Keratinocyte (primary cell): ENCODE results near the gene SBNO2.

Experiments
- EZH2 ChIP-seq: IDR thresholded peaks from one replicate; pipeline ENCODE4 v1.6.1; 2012; ENCODE audit warnings: inconsistent platforms, mild to moderate bottlenecking, low read length, moderate library complexity
- TF ChIP-seq, protein P1 (sequence below), 3 experiments: IDR thresholded peaks in 1 of 3; conservative IDR thresholded peaks in 1 of 3; optimal IDR thresholded peaks in 1 of 3; 2 replicates in 2 of 3; 3 replicates in 1 of 3; pipeline versions ENCODE3 to v1.5.1; 2011; ENCODE audit warnings: low read length in 3 of 3, mild to moderate bottlenecking in 3 of 3, moderate library complexity in 2 of 3, control low read depth in 1 of 3, inconsistent platforms in 1 of 3; ENCODE audit not compliant: insufficient read depth in 2 of 3; ENCODE audit errors: extremely low read depth in 1 of 3

DNA sequence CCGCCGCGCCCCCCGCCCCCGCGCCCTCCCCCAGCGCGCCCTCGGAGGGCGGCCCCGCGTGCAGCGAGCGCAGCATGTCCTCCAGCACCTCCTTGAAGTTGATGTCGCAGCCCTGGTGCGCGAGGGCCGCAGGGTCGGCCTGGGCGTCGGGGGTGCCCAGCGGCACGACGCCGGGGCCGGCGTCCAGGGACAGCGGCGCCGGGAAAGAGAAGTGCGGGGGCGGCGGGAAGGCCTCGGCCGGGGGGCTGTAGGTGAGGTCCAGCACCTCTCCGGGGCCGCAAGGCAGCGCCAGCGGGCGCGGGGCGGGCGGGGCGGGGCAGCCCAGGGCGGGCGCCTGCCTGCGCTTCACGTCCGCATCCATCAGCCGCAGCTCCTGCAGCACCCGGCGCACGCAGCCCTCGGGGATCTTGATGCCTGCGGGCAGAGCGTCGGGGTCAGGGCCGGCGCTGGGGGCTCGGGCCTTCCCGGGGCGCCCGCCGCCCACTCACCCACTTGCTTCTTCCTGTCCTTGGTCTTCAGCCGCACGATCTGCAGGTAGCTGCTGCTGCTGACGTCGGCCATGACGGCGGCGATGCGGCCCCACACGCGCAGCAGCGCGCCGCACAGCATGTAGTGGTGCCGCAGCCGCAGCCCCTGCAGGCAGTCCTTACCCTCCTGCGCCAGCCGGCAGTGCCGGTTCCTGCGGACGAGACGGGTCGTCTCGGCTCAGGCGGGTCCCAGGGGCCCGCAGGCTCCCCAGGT, 65.6 kb downstream of the SBNO2 start:
- TF ChIP-seq, protein P1, sequence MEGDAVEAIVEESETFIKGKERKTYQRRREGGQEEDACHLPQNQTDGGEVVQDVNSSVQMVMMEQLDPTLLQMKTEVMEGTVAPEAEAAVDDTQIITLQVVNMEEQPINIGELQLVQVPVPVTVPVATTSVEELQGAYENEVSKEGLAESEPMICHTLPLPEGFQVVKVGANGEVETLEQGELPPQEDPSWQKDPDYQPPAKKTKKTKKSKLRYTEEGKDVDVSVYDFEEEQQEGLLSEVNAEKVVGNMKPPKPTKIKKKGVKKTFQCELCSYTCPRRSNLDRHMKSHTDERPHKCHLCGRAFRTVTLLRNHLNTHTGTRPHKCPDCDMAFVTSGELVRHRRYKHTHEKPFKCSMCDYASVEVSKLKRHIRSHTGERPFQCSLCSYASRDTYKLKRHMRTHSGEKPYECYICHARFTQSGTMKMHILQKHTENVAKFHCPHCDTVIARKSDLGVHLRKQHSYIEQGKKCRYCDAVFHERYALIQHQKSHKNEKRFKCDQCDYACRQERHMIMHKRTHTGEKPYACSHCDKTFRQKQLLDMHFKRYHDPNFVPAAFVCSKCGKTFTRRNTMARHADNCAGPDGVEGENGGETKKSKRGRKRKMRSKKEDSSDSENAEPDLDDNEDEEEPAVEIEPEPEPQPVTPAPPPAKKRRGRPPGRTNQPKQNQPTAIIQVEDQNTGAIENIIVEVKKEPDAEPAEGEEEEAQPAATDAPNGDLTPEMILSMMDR (optimal IDR thresholded peaks at IDR 0.05 in 1 of 3, IDR thresholded peaks at IDR 0.05 in 1 of 3, conservative IDR thresholded peaks at IDR 0.05 in 1 of 3; ENCODE audit: extremely low read depth in 1 of 3, insufficient read depth in 2 of 3, low read length in 3 of 3), result no peak
- no peak for TF ChIP-seq EZH2
